ENCODE measurements around the gene COL27A1.

COL27A1 gene

DNA sequence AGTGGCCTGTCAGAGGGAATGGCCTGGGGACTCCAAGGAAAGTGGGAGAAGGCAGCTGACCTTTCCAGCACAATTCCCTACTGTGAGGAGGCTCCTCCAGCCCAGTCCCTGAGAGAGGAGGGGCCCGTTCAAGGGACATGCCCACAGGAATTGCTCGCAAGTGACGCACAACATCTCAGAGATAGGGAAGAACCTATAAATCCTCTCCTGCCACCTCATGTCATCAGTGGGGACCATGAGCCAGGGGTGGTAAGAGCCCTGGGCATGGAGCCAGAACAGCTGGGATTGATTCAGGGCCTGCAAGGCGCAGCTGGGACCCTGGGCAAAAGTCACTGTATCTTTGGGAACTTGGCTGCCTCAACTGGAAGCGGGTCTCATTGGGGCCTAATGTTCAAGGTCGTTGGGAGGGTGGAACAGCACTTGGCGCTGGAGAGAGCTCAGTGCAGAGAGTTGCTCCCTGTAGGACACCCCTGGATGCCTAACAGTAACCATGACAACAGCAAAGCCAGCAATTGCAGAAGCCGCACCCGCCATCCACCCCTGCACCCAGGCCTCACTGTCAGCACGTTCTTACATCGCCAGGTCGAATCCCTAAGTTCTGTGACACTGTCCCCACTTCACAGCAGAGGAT is 126.3 kb downstream of the COL27A1 start:
- in situ Hi-C loops (cut with MboI; ENCODE audit: low sequenced_read_pairs), result loop anchor here (25.0 kb wide), 1 partner anchor 194 kb away; the partner anchor contains the start of genes AMBP and KIF12

DNA sequence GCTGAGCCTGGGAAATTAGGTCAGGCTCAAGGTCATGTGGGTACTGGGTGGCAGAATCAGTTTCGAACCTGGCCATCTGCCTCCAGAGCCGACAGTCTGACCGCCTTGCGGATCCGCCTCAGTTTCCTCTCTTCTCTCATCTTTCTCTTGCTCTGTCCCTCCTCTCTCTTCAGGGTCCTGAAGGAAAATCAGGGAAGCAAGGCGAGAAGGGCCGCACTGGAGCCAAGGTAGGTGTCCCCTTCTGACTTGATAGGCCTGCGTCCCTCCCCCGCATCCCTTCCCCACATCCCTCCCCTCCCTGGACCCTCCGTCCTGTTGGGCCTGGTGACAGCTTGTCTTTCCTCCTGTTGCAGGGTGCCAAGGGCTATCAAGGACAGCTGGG is 126.8 kb downstream of the COL27A1 start:
- in situ Hi-C loops (cut with MboI; ENCODE audit: low sequenced_read_pairs), result loop anchor here (25.0 kb wide), 1 partner anchor 195 kb away; the partner anchor contains the start of genes AMBP and KIF12

DNA sequence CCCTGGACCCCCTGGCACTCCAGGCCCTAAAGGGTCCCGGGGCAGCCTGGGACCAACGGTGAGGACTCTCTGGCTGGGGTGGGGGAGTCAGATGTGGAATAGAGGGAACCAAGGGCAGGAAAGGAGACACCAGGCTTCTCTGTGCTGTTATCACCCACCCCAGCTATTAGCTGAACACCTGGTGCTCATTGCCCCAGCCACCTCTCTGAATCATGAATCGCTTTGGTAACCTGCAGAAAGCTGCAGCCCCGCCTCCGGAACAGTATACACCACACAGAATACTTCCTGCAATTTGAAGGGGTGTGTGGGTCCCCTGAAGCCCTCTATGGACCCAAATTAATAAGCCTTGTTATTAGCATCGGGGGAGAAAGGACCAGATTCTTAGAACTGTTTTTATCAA is 127.2 kb downstream of the COL27A1 start:
- in situ Hi-C loops (cut with MboI; ENCODE audit: low sequenced_read_pairs), result loop anchor here (25.0 kb wide), 1 partner anchor 195 kb away; the partner anchor contains the start of genes AMBP and KIF12

DNA sequence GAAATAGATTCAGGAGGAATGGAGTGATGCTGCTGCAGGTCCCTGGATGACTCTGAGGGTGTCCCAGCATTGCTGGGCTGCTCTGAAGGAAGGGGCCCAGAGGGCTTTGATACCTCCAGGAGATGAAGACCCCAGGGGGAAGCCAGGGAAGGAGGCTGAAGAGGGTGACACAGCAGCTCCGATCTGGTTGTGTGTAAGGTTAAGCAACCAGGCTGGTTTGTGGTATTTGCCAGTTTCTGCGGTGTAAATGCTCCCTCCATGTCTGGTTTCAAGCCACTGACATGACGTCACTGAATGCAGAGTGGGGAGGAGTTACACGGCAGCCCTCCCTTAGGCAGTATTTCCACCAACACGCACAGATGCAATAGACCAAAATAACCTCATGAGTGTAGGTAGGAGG is 127.6 kb downstream of the COL27A1 start:
- in situ Hi-C loops (cut with MboI; ENCODE audit: low sequenced_read_pairs), result loop anchor here (25.0 kb wide), 1 partner anchor 196 kb away; the partner anchor contains the start of genes AMBP and KIF12

DNA sequence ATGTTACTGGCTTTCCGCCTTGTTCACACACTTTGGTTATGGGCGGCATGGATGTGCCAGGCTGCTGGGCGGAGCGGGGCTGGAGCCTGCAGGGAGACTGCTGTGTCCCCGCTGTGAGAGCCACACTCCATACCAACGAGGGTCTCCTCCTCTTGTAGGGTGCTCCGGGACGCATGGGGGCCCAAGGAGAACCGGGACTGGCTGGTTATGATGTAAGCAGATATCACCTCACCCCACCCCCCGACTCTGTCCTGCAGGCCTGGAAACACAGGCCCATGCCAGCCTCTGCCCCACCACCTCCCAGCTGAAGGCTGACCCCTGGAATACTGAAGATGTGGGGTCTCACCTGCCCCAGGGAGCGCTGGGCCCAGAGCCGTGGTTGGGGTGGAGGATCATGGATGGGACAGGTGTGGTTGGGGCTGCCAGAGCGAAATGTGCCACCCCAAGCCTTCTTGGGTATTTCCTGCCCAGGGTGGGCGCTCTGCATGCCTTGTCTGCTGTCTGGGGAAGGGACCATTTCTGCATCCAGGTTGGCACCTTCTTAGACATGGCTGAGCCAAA is 128.3 kb downstream of the COL27A1 start:
- in situ Hi-C loops (cut with MboI; ENCODE audit: low sequenced_read_pairs), result loop anchor here (25.0 kb wide), 1 partner anchor 196 kb away; the partner anchor contains the start of genes AMBP and KIF12

DNA sequence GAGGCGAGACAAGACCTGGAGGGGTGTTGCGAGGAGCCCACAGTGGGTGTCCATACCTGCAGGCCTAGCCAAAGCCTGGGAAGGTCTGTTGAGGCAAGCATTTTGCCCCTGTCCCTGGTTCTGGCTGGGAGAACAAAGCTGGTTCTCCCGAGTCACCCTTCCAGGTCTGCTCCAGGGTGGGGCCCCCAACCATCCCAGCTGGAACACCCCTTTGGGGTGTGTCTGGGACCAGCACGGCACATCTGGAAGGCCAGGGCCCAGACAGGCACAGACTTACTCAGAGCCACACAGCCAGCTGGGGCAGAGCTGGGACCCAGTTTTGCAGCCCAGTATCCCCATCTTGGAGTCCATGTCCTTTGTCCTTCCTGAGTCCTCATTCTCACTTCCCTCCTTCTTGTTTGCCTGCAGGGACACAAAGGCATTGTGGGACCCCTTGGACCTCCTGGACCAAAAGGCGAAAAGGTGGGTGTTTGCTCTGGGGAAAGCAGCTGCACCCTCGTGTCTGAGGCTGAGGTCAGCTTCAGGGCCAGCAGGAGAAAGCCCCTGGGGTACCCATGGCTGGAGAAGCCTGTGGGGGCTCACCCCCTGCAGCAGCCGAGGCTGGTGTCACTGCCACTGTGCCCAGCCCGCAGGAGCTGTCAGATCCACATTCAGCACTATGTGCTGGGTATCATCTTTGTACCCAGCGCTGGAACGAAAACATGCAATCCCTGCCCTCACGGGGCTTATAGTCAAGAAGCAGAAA is 129.2 kb downstream of the COL27A1 start:
- in situ Hi-C loops (cut with MboI; ENCODE audit: low sequenced_read_pairs), result loop anchor here (25.0 kb wide), 1 partner anchor 197 kb away; the partner anchor contains the start of genes AMBP and KIF12

DNA sequence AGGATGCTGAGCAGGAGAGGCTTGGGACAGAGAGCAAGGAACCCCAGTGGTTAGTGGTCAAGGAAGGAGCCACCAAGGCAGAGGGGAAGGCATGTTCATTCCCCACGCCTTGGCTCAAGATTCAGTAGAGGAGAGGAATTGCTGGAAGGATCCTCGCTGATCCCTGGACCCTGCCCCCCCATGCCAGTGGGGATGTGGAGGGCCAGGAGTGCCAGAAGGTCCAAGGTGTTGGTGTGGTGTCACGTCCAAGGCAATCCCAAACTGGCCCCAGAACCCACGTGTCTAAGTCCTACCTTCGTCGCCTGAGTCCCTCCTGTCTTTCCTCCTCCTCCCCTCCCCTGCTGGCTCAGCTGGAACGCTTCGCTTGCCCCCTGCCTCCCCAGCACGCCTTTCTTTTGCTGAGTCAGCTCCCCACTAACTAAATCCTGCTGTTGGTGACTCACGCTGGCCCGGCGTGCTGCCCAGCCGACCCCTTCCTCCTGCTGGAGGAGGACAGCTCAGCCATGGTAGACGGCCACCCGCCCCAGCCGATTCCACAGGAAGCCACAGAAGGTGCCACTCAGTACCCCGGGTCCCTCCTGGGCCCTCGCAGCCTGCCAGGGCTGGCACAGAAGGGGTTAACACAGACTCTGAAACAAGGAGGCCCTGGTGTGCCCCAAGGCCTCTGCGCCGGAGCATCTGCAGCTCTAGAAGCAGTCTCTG is 130.0 kb downstream of the COL27A1 start:
- in situ Hi-C loops (cut with MboI; ENCODE audit: low sequenced_read_pairs), result loop anchor here (25.0 kb wide), 1 partner anchor 198 kb away; the partner anchor contains the start of genes AMBP and KIF12

DNA sequence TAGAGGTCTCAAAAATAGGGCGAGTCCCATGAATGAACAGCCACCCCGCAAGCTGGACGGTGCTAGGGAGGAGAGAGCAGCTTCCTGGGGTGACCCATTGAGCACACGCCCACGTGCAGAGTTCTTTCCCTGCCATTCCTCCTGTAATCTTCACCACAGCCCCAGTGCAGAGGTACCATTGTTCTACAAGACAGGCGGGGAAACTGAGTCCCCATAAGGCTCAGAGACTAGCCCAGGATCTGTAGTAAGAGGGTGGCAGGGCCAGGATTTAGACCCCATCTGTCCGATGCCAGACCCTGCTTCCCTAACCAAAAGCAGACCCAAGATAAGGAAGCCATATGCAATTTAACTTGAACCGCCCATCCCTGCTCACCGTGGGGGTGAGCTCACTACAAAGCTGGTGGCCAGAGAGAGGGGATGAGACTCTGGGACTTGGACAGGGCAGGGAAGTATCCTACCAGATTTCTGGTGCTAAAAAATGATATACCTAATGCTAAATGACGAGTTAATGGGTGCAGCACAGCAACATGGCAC is 130.9 kb downstream of the COL27A1 start:
- in situ Hi-C loops (cut with MboI; ENCODE audit: low sequenced_read_pairs), result loop anchor here (25.0 kb wide), 1 partner anchor 199 kb away; the partner anchor contains the start of genes AMBP and KIF12

DNA sequence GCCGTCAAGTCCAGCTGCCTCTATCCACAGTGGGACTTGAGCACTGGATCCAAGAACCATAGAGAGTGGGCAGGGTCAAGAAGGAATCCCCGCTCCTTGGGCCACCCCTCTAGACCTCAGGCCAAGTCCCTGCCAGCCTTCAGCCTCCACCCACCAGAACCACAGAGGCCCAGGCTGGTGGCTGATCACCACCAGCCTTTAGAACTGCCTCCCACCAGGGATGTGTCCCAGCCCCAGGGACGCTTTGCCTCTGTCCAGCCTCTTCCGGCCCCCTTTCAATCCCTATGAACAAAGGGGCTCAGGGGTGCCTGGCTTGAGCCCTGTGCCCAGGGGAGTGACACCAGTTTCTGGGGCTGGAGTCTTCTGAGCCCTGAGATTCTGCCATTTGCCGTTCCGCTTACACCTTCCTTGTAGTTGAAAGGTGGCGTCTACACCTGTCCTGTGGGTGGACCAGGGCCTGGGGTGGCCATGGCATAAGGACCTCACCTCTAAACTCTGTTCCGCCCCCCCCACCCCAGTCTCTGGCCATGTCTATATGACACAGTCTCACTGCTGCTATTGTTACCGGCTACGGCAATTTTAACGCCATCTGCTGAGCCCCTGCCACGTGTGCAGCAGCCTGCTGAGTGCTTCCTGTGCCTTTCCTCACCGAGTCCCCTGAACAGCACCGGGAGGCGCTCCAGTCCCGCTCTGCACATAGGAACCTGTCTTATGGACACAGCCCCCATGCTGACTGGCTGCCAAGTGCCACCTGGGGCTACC is 131.8 kb downstream of the COL27A1 start:
- in situ Hi-C loops (cut with MboI; ENCODE audit: low sequenced_read_pairs), result loop anchor here (25.0 kb wide), 1 partner anchor 200 kb away; the partner anchor contains the start of genes AMBP and KIF12

DNA sequence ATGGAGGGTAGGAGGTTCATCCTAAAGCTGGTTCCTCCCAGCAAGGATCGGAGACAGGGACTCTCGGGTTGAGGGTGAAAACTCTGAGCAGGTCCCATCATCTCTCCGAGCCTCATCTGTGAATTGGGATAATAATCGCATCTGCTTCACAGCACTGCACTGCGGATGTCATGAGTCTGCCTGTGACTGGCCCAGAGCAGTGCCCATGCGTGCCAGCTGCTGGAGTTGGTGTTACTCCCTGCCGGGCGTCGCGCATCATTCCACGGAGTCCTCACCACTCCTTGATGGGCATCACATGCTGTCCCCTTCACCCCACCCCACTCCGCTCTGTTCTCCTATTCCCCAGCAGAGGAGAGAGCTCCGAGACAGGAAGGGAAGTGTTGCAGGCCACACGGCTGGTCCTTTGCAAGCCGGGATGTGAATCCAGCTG is 132.4 kb downstream of the COL27A1 start:
- in situ Hi-C loops (cut with MboI; ENCODE audit: low sequenced_read_pairs), result loop anchor here (25.0 kb wide), 1 partner anchor 200 kb away; the partner anchor contains the start of genes AMBP and KIF12

DNA sequence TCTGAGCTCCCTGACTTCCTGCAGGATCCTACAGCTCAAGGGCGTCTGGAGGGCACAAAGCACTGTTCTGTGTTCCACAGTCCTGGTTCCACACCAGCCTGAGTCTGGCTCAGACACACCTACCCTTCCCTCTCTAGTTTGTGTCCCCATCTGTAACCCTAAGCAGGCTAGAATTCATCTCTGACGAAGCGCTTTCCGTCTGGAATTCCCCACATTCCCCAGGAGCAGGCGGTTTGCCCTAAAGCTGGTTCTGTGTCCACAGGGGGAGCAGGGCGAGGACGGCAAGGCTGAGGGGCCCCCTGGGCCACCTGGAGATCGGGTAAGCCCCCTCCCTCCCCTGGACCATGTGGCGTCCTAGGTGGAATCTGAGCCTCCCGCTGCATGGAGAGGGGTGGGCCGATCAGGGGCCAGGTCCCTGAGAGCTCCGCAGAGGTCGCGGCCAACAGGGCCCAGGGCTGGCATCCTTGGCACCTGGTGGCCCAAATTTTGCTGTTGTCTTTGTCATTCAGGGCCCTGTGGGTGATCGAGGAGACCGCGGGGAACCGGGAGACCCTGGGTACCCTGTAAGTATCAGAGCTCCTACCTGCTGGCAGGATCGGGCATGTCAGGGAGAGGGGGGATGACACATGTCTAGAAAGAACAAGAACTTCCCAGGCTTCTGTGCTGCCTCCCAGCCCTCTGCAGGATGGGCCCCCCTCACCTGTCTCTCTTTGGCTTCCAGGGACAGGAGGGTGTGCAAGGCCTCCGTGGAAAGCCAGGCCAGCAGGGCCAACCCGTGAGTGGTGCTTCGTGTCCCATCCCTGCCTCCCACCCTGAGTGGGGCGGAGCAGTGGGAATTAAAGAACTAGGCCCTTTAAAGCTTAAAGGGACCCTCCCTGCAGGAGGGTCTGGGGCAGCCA is 133.1 kb downstream of the COL27A1 start:
- in situ Hi-C loops (cut with MboI; ENCODE audit: low sequenced_read_pairs), result loop anchor here (25.0 kb wide), 1 partner anchor 201 kb away; the partner anchor contains the start of genes AMBP and KIF12

DNA sequence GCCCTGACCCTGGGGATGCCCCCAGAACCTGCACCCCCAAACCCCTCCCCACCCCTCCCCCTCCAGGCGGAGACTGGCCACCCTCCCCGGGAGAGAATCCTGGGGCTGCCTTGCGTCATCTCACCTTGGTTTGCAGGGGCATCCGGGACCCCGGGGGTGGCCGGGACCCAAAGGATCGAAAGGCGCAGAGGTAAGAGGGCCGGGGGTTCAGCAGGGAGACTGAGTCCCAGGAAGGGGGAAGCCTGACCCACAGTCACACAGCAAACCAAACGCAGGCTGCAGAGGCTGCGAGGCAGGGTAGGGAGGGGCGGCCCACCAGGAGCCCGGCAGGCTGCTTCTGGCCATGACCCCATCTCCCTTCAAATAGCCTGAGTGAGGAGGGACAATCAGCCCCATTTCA is 133.8 kb downstream of the COL27A1 start:
- in situ Hi-C loops (cut with MboI; ENCODE audit: low sequenced_read_pairs), result loop anchor here (25.0 kb wide), 1 partner anchor 202 kb away; the partner anchor contains the start of genes AMBP and KIF12

DNA sequence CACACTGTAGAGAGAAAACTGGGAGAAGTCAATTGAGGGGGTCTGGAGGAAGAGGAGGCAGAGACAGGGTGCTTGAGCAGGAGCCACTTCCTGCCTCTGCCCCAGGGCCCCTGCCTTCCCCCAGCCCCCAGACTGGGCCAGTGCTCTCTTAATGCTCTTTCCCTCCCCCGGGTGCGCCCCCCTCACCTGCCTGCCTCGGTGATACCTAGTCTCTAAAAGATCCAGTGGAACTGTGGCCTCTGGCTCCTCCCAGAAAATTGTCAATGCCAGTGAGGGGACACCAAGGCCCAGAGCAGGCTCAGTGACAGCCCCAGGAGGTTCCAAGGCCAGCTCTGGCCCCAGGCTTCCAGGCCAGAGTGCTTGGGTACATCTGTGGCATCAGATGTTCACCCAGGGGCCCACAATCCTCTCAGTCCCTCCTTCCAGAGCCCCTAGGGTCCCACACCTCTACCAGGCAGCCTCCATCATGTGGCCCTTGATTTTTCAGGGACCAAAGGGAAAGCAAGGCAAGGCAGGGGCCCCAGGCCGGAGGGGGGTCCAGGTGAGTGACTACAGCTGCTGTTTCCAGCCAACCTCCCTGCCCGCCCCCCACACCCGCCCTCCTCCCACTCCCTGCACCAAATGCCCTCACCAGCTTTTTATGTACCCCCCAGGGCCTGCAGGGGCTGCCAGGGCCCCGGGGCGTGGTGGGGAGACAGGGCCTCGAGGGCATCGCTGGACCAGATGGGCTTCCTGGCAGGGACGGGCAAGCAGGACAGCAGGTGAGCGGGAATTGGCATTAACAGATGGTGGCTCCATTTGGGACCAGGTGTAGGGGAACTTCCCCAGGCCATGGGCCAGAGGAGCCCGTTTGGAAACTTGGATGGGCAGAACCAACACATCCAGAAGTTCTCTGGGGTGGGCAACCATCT is 134.5 kb downstream of the COL27A1 start:
- in situ Hi-C loops (cut with MboI; ENCODE audit: low sequenced_read_pairs), result loop anchor here (25.0 kb wide), 1 partner anchor 203 kb away; the partner anchor contains the start of genes AMBP and KIF12

DNA sequence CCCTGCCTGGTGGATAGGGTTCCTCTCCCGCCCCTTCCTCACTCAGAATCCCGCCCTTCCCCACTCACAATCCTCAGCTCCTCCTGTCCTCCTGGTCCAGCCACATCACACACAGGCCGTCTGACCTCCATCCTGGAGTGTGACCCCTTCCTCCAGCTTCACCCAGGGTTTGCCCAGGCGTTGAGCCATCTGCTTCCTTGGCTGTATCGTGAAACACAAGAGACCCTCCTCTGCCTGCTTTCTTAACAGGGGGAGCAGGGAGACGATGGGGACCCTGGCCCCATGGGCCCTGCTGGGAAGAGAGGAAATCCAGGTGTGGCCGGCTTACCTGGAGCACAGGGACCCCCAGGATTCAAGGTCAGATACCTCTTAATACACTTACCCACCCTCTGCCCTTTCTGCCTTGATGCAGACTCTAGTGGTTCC is 135.2 kb downstream of the COL27A1 start:
- in situ Hi-C loops (cut with MboI; ENCODE audit: low sequenced_read_pairs), result loop anchor here (25.0 kb wide), 1 partner anchor 203 kb away; the partner anchor contains the start of genes AMBP and KIF12

DNA sequence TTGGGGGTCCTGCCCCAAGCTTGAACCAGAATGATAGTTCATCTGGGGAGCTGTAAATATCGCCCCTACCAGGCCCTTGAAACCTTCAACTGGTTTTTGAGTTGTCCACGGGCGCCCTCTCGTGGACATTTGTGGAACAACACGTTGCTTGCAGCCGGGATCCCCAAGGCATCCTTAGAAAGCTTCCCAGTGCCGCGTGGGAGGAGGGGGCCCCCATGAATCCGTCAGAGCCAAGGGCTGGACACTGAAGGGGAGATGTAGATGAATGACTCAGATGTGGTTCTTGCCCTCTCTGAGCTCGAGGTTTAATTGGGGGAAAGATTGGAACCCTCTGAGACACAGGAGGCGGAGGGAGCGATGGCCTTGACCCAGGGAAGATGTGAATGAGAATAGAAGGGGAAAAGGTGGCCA is 135.7 kb downstream of the COL27A1 start:
- in situ Hi-C loops (cut with MboI; ENCODE audit: low sequenced_read_pairs), result loop anchor here (25.0 kb wide), 1 partner anchor 204 kb away; the partner anchor contains the start of genes AMBP and KIF12

DNA sequence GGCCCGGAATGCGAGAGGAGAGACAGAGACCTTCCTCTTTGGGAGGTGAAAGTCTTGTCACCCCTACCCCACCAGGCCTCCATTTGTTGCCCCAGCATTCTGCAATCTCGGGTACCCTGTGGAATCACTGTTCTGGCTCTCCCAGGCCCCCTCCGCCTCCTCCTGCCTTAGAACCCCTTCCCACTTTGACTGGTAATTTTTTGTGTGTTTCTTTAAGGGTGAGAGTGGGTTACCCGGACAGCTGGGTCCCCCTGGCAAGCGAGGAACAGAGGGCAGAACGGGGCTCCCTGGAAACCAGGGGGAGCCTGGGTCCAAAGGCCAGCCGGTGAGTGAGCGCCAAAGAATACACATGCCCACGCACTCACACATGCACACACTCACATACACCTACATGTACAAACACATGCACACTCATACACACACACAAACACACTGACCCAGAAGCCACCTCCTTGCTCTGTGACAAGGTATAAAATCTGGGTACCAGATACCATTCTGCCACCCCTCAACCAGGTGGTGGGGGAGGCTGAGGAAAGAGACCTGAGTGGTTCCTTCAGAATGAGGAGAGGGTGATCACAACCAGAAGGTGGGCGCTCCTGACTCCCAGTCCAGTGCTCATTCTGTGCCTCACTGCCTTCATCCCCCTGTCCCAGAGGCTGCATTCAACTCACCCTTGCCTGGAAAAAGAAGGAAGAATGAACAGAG is 136.7 kb downstream of the COL27A1 start:
- in situ Hi-C loops (cut with MboI; ENCODE audit: low sequenced_read_pairs), result loop anchor here (25.0 kb wide), 1 partner anchor 205 kb away; the partner anchor contains the start of genes AMBP and KIF12

Data from hTERT RPE-1 (cell line).